GM23338 (cell line): Measurements from ENCODE around the gene ZNF236. TPM values are rescaled to one million over a fixed set of nuclear protein-coding genes. Genes with fewer than 3 reads are reported as not detected.

ENCODE experiments used
- ATAC-seq: fragments of 200-7000 bp; cut with Tn5 transposase; 3 replicates; pipeline ENCODE4 v1.9.1; 2020
- DNase-seq: peaks from one replicate; pipeline ENCODE4 v3.0.0-alpha.2; 2015; ENCODE audit warnings: low spot score
- H2AFZ ChIP-seq: fragments of 200-600 bp; sonication (generic); 2 replicates; pipeline ENCODE4 v1.8.0; 2016; ENCODE audit warnings: antibody characterized with exemption, mild to moderate bottlenecking, moderate library complexity
- H3F3A ChIP-seq: fragments of 200-600 bp; sonication (generic); replicated peaks from 2 replicates; pipeline ENCODE4 v1.8.0; 2017; ENCODE audit warnings: antibody characterized with exemption, mixed run types, low read depth
- H3K27ac ChIP-seq: fragments of 200-600 bp; sonication (generic); 2 replicates; pipeline ENCODE4 v1.6.1; 2016; ENCODE audit warnings: low read depth
- H3K27me3 ChIP-seq: fragments of 200-600 bp; sonication (generic); 2 replicates; pipeline ENCODE4 v1.8.0; 2016; ENCODE audit warnings: mild to moderate bottlenecking, mixed run types, moderate library complexity; ENCODE audit not compliant: insufficient read depth
- H3K36me3 ChIP-seq: fragments of 200-600 bp; sonication (generic); 2 replicates; pipeline ENCODE4 v1.8.0; 2016; ENCODE audit warnings: mild to moderate bottlenecking; ENCODE audit not compliant: insufficient read depth
- H3K4me1 ChIP-seq: fragments of 200-600 bp; sonication (generic); 2 replicates; pipeline ENCODE4 v1.8.0; 2016; ENCODE audit warnings: mild to moderate bottlenecking, moderate library complexity; ENCODE audit not compliant: insufficient read depth
- H3K4me2 ChIP-seq: fragments of 200-600 bp; sonication (generic); 2 replicates; pipeline ENCODE4 v1.7.1; 2017; ENCODE audit warnings: mixed run types
- H3K4me3 ChIP-seq: fragments of 200-600 bp; sonication (generic); 2 replicates; pipeline ENCODE4 v1.6.1; 2016; ENCODE audit warnings: mixed run types
- H3K79me2 ChIP-seq: fragments of 200-600 bp; sonication (generic); replicated peaks from 2 replicates; pipeline ENCODE4 v1.8.0; 2017; ENCODE audit warnings: mild to moderate bottlenecking; ENCODE audit not compliant: insufficient read depth
- H3K9me2 ChIP-seq: fragments of 200-600 bp; sonication (generic); 2 replicates; pipeline ENCODE4 v1.8.0; 2017; ENCODE audit not compliant: insufficient read depth
- H4K20me1 ChIP-seq: fragments of 200-600 bp; sonication (generic); replicated peaks from 2 replicates; pipeline ENCODE4 v1.8.0; 2017; ENCODE audit warnings: mild to moderate bottlenecking; ENCODE audit not compliant: insufficient read depth
- H3K27ac Mint-ChIP-seq: 2 replicates; pipeline ENCODE4 v1.8.0; 2020; ENCODE audit warnings: inconsistent platforms, mild to moderate bottlenecking, moderate library complexity, mixed read lengths
- H3K27me3 Mint-ChIP-seq: 3 replicates; pipeline ENCODE4 v1.8.0; 2022; ENCODE audit warnings: low read depth, mild to moderate bottlenecking, moderate library complexity, mixed read lengths, inconsistent platforms; ENCODE audit not compliant: insufficient read depth, poor library complexity
- H3K36me3 Mint-ChIP-seq: 3 replicates; pipeline ENCODE4 v1.8.0; 2021; ENCODE audit warnings: low read depth, mild to moderate bottlenecking, inconsistent platforms, moderate library complexity, mixed read lengths
- H3K4me1 Mint-ChIP-seq: 3 replicates; pipeline ENCODE4 v1.8.0; 2020; ENCODE audit warnings: mild to moderate bottlenecking, inconsistent platforms, mixed read lengths
- H3K4me3 Mint-ChIP-seq: 3 replicates; pipeline ENCODE4 v1.8.0; 2021; ENCODE audit warnings: moderate library complexity, mild to moderate bottlenecking, inconsistent platforms, mixed read lengths
- H3K9me3 Mint-ChIP-seq: 3 replicates; pipeline ENCODE4 v1.8.0; 2020; ENCODE audit warnings: moderate library complexity, mild to moderate bottlenecking, inconsistent platforms, mixed read lengths
- CREB1 ChIP-seq: fragments of 250-450 bp; sonication (Bioruptor Pico); IDR thresholded peaks from 2 replicates; pipeline ENCODE4 v1.5.0; 2020; ENCODE audit warnings: low read depth, mild to moderate bottlenecking, moderate library complexity
- CTCF ChIP-seq, 2 experiments: fragments of 200-600 bp in 1 of 2; sonication (generic) in 1 of 2; conservative IDR thresholded peaks; 2 replicates each; pipeline versions ENCODE4 v1.5.1 to v1.6.1; 2016 to 2017; ENCODE audit warnings: antibody characterized with exemption in 2 of 2, low read depth in 2 of 2, mild to moderate bottlenecking in 2 of 2, moderate library complexity in 1 of 2
- EZH2 ChIP-seq: fragments of 200-600 bp; sonication (generic); IDR thresholded peaks from one replicate; pipeline ENCODE4 v1.8.0; 2017; ENCODE audit warnings: antibody characterized with exemption, mild to moderate bottlenecking, low read depth; ENCODE audit not compliant: unreplicated experiment
- EZH2phosphoT487 ChIP-seq: fragments of 200-600 bp; sonication (generic); IDR thresholded peaks from one replicate; pipeline ENCODE4 v1.8.1; 2018; ENCODE audit warnings: antibody characterized with exemption; ENCODE audit not compliant: unreplicated experiment
- JUNB ChIP-seq: IDR thresholded peaks from one replicate; pipeline ENCODE4 v1.6.1; 2016; ENCODE audit warnings: antibody characterized with exemption; ENCODE audit not compliant: unreplicated experiment
- NANOG ChIP-seq: IDR thresholded peaks from 2 replicates; pipeline ENCODE4 v1.6.1; 2016; ENCODE audit warnings: antibody characterized with exemption, borderline replicate concordance
- POLR2AphosphoS5 ChIP-seq: IDR thresholded peaks from 2 replicates; pipeline ENCODE4 v1.6.1; 2016; ENCODE audit warnings: antibody characterized with exemption, low read depth
- STAT1 ChIP-seq: IDR thresholded peaks from one replicate; pipeline ENCODE4 v1.6.1; 2016; ENCODE audit warnings: antibody characterized with exemption; ENCODE audit not compliant: unreplicated experiment
- ZNF114 ChIP-seq: fragments of 250-450 bp; sonication (Bioruptor Pico); IDR thresholded peaks from 2 replicates; pipeline ENCODE4 v1.5.0; 2020; ENCODE audit warnings: mild to moderate bottlenecking, moderate library complexity
- ZNF331 ChIP-seq: fragments of 250-450 bp; sonication (Bioruptor Pico); IDR thresholded peaks from 2 replicates; pipeline ENCODE4 v1.5.0; 2020; ENCODE audit warnings: low read depth, mild to moderate bottlenecking, moderate library complexity
- polyA plus RNA-seq: library from polyadenylated mRNA; unstranded; fragments of >200 nt; fragmentation: Nextera tagmentation; extraction: Ambion mirVana; gene quantifications from 2 replicates; pipeline ENCODE4 v1.2.1, GENCODE V29; 2016
- total RNA-seq: library from RNA; depleted of rRNA; stranded (reverse); fragments of >200 nt; shearing (Covaris generic); gene quantifications from 2 replicates; pipeline ENCODE4 v1.2.3, GENCODE V29; 2014

The ZNF236 gene
- total and polyA plus RNA-seq, 2 experiments from 2014 or later = 8.9 to 16.3 TPM

- Histone ChIP-seq H3K9me2 (0 out of 2 replicates have a peak, but pooled peaks cover 2% of the 10 kb centered on the region), H3K4me3 (no peak overlapping the region), H3K79me2 (no peaks in the 10 kb centered on the region), H3K27ac (no peak overlapping the region), H3K4me2 (no peak overlapping the region), H2AFZ (no peak overlapping the region), H4K20me1 (no peaks in the 10 kb centered on the region), H3K4me1 (no peaks in the 10 kb centered on the region), H3K27me3 (no peaks in the 10 kb centered on the region), H3K36me3 (no peaks in the 10 kb centered on the region), H3F3A (no peaks in the 10 kb centered on the region)
- Mint-ChIP-seq H3K27ac (no peak overlapping the region), H3K4me1 (no peaks in the 10 kb centered on the region), H3K27me3 (no peaks in the 10 kb centered on the region), H3K4me3 (no peak overlapping the region), H3K9me3 (no peaks in the 10 kb centered on the region; the same call in 2 of the 3 replicates), H3K36me3 (peaks cover 43% of the 10 kb centered on the region)
- TF ChIP-seq ZNF114 (no peak), CTCF (conservative IDR thresholded peaks at IDR 0.05; ENCODE audit: low read depth in 2 of 2) (no peak), ZNF331 (CRISPR knock-in tag) (no peak), STAT1 (no peak), POLR2AphosphoS5 (no peak), EZH2 (no peak)
- no peak for DNase-seq
- no peak for ATAC-seq
Observed at GRCh38 chr18:76889091-76889699, 66.8 kb downstream of the ZNF236 start.

GRCh38 chr18:76892832-76893231 lies 70.5 kb downstream of the ZNF236 start:
- no peak overlapping the region for H3K4me2 ChIP-seq
- H3K4me1 ChIP-seq = no peaks in the 10 kb centered on the region
- H3K79me2 ChIP-seq = no peaks in the 10 kb centered on the region
- peaks cover 18% of the 10 kb centered on the region; the same call in 1 of the 2 replicates for H3K36me3 ChIP-seq
- no peak overlapping the region for H3K4me3 ChIP-seq
- H4K20me1 ChIP-seq = no peaks in the 10 kb centered on the region
- ATAC-seq = no peak
- no peak overlapping the region for H3K27ac ChIP-seq
- H3K36me3 Mint-ChIP-seq = peaks cover 64% of the 10 kb centered on the region
- H3K9me2 ChIP-seq = peaks cover 5% of the 10 kb centered on the region; the same call in 1 of the 2 replicates
- no peaks in the 10 kb centered on the region for H3K27me3 ChIP-seq
- no peaks in the 10 kb centered on the region; the same call in 2 of the 3 replicates for H3K9me3 Mint-ChIP-seq
- no peak for TF ChIP-seq JUNB
- TF ChIP-seq STAT1 = no peak
- no peak for TF ChIP-seq NANOG
- no peak for TF ChIP-seq EZH2phosphoT487
- no peak for TF ChIP-seq ZNF114
- no peak for TF ChIP-seq EZH2
- TF ChIP-seq CTCF (conservative IDR thresholded peaks at IDR 0.05; ENCODE audit: low read depth in 2 of 2) = no peak
- TF ChIP-seq CREB1 (CRISPR knock-in tag) = no peak
- no peak overlapping the region for H2AFZ ChIP-seq
- H3F3A ChIP-seq = 0 out of 2 replicates have a peak, but pooled peaks cover 12% of the 10 kb centered on the region
- H3K4me3 Mint-ChIP-seq = no peak overlapping the region
- no peaks in the 10 kb centered on the region for H3K4me1 Mint-ChIP-seq
- DNase-seq = no peak
- H3K27ac Mint-ChIP-seq = no peak overlapping the region
- peaks cover 1% of the 10 kb centered on the region for H3K27me3 Mint-ChIP-seq
